Activated CD8-positive, alpha-beta memory T cell treated with anti-CD3 and anti-CD28 coated beads for 48 hours (primary cell): ENCODE results near the gene RUNX1.

Experiments
- DNase-seq, 3 experiments: peaks; one replicate each; pipeline ENCODE4 v3.0.0-alpha.2; 2020; ENCODE audit warnings: low read depth in 2 of 3, low spot score in 2 of 3

RUNX1 gene

DNA sequence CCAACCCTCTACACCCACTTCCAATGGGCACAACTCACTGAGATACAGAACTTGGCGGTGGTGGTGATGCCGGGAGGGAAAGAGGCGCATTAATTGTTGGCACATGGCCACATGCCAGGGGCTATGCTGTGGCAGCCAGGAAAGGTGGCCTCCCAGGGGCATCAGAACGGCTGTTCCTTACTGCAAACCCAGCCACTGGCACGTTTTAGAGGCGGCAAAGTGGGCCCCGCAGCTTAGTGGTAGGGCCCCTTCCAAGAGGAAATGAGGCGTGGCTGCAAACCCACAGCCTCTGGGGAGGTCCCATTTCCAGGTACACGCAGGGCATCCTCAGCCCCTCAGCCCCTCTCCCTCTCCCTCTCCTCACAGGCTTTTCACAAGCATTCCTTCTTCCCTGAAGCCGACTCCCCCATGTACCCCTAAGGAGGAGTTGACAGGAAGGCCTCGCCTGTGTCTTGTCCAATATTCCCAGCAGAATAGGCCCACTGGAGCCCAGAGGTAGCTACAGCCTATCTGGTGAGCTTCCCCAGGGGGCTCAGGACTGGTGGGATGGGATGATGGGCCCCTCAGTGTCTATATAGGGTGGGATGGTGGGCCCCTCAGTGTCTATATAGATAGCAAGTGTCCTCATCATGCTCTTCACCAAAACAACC, 214.1 kb downstream of the RUNX1 start:
- no peak for DNase-seq

DNA sequence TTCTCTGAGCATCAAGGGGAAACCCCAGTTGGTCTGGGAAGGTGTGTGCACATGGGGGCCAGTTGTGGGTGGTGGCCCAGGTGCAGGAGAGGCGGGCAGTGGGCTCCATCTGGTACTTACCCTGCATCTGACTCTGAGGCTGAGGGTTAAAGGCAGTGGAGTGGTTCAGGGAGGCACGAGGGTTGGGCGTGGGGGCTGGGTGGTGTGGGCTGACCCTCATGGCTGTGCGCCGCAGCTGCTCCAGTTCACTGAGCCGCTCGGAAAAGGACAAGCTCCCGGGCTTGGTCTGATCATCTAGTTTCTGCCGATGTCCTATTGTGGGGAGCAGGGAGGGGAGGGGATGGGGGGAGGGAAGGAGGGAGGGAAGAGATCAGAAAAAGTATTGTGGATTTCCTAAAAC, 214.8 kb downstream of the RUNX1 start:
- DNase-seq: no peak

DNA sequence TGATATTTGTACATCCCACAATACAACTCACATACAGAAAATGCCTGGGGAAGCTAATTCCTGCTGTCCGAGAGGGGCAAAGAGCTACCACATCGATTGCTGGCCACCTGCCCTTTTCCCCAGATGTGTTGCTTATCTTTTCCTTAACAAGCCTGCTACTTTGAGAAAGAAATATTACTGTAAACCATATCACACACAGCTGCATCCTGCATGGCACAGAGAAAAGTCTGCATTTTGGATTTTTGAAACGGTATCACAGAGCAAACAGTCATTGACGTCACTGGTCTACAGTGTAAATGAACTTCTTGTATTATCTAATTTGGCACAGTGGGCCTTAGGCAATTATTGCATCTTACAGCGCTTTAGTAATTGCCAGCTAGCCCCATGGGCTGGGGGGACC, 215.6 kb downstream of the RUNX1 start:
- DNase-seq: no peak

GRCh38 chr21:34830386-34831170, 218.5 kb downstream of the RUNX1 start:
- no peak for DNase-seq

DNA sequence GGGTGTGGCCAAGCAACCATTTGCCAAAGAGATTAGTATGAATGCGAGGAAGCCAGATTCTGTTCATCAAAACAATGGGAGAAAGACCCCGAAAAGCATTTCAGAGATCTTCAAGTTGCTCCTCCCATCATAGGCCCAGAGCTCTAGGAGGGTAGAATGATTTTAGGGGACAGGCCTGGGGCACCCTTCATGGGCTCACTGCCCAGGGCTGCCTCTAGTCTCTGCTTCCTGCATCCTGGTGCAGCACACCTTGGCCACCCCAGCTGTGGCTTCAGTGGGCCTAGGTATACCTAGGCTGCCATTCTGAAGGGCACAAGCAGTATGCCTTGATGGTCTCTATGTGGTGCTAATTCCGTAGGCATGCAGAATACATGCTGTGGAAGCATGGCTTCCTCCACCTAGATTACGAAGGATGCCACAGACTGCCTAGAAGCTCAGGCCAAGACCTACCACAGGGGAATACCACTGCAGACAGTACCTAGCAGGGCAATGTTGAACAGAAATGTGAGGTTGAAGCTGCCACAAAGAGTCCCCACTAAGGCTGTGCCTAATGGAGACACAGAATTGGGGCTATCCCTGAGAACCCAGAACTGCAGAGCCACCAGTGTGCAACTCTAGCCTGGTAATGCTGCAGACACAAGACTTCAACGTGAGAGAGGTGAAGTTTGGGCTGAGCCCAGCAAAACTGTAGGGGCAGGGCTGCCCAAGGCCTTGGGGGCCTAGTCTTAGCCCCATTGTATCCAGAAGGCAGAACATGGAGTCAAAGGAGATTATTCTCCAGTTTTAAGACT, 221.5 kb downstream of the RUNX1 start:
- no peak for DNase-seq

DNA sequence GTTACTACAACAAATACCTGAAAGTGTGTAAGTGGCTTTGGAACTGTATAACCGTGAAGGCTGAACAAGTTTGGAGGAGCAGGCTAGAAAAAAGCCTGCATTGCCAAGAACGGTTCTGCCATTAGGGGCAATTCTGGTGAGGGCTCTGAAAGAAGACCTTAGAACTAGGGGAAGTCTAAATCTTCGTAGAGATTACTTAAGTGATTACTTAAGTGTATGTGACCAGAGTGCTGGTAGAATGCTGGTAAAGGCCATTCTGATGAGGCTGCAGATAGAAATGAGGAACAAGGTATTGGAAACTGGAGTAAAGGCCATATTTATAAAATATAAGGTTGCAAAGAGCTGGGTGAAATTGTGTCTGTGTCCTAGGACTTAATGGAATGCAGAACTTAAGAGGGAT, 222.3 kb downstream of the RUNX1 start:
- no peak for DNase-seq

GRCh38 chr21:34825948-34826548, 223.1 kb downstream of the RUNX1 start:
- no peak for DNase-seq

GRCh38 chr21:34825101-34825500, 224.0 kb downstream of the RUNX1 start:
- no peak for DNase-seq

- no peak for DNase-seq
Measured at GRCh38 chr21:34824314-34824713, 224.8 kb downstream of the RUNX1 start.

GRCh38 chr21:34822942-34823341, 226.2 kb downstream of the RUNX1 start:
- no peak for DNase-seq

DNA sequence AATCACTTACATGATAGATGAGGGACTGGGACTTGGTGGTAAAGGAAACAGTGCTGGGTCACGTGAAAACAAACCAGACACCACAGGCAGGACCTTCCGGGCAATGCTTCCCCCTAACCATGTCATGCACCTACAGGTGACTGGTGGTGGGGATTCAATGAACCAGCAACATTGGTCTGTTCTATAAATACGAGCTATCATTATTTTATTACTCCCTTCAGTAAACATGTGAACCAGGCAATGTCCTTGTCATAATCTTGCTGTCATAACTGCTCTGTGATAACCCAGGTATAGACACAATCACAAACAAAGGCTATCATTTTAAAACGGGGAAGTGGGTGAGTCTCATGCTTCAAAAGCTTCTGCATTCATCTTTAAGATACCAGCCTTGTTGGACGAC, 226.9 kb downstream of the RUNX1 start:
- no peak for DNase-seq

- DNase-seq: no peak
Measured at GRCh38 chr21:34821717-34822116, 227.4 kb downstream of the RUNX1 start.

GRCh38 chr21:34820051-34820450, 229.1 kb downstream of the RUNX1 start:
- DNase-seq: no peak

- DNase-seq: no peak
Measured at GRCh38 chr21:34819357-34819999, 229.6 kb downstream of the RUNX1 start.

DNA sequence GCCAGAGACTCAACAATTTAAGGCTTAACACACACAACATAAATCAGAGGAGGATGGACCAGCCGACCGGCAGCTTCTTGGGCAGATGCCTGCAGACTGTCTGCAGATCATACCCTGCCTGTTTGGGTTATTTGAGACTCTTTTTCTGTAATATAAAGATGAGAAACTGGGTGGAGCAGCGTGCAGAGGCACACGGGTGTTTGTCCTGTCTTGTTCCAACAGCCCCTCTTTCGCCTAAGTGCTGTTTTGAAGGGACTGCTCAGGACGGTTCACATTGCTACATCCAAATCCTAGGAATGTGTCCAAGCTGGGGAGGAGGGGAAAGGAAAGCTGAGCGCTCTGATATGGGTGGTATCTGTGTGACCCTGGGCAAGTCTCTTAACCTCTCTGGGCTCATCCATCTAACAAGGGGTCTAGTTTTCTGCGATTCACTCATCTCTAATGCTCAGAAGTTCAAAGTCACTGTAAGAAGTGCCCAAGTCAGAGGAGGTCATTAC, 230.4 kb downstream of the RUNX1 start:
- no peak for DNase-seq

GRCh38 chr21:34817821-34818661, 231.1 kb downstream of the RUNX1 start:
- no peak for DNase-seq

DNA sequence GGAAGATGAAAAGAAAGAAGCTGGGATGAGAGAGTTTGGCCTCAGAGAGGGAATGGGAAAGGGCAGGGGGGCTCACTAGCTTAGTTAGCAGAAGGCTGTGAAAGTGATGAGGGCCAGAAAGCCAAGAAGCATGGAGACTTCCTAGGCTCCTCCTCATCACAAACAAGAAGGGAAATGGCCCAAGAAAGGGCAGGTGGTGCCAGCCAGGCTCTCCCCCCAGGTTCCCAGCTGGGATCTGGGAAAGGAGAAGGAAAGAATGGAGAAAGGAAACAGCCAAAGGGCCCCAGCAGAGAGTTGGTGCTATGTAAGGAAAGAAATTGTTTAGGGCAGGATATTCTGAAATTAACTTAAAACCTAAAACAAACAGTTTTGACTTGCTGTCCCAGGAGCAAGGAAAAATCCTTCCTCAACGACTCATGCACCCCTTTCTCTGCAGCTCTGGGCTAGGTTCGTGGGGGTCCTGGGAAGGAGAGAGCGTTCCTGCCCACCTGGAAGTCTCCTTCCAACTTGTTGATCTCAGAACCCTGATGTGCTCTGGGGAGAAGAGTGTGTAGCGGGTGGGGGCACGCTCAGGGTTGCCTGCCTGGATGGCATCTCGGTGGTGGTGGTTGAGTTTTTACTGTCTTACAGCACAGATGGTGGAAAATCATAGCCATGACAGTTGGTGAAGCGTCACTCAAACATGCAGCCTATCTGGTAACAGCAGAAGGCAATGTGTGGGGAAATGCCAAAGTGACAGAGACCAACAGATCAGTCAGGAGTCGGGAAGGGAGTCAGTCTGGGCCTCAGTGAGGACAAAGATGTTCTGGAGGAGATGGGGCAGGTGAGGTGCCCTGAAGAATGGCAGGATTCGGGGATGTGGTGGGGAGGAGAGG, 233.0 kb downstream of the RUNX1 start:
- DNase-seq: no peak

DNA sequence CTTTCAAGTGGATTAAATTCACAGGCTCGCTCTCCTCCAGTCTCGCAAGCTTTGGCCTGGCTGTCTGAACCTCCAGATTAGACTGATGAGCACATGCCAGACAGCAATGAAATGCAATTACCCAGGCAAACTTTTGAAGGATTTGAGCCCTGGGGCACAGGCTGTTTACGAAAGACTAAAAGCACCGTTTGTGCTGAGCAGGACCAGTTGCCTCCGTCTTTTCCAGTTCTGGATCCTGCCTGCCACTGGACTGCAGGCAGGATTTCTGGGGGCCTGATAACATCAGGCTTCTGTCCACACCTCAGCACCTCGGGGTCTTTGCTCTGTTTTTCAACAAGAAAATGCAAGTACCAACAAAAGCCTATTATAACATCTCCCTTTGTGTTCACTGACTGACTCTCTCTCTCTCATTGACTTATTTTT, 234.6 kb downstream of the RUNX1 start:
- no peak for DNase-seq

DNA sequence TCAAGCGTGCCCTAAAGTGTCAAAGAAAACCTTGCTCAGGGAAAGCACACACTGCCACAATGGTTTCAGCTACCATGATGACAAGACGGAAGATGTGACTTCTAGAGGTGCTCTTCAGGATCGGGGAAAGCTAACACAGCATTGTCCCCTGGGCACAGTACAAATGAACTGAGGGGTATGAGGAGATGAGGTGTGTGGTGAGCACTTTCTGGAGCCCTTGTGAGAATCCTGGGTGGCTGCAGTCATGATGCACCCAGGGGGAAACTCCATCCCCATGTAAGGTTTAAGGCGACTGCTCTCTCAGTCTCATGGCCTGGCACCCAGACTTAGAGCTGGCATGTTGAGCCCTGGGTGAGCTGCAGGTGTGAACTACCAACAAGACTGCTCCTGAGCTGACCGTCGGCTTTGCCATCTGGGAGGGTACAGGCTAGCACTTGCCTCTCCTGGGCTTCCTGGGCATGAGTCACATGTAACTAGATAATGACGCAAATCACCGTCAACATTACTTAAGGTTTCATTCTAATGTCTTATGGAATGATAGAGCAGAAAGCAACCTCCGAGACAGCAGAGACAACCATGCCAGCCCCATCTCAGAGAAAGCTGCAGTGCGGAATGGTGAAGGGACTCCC, 235.7 kb downstream of the RUNX1 start:
- DNase-seq: no peak
